Caco-2 (cell line): ENCODE data around the gene KNDC1. TPM values are rescaled to one million over a fixed set of nuclear protein-coding genes. Genes with fewer than 3 reads are reported as not detected.

Source experiments
- BruUV-seq: library from RNA; stranded (reverse); fragments of 400-500 nt; replicated peaks from 2 replicates; lab custom pipeline; 2021; lab: Mats Ljungman, UMichigan
- CTCF ChIA-PET: fragments of 300-600 bp; sonication (Branson Sonifier 250); formaldehyde crosslinking; loops from one replicate; lab custom pipeline; 2022; ENCODE audit warnings: antibody characterized with exemption; lab: Charles Lee
- POLR2A ChIA-PET: fragments of 300-600 bp; sonication (Branson Sonifier 250); formaldehyde crosslinking; loops from one replicate; lab custom pipeline; 2022; ENCODE audit warnings: antibody characterized with exemption; lab: Charles Lee
- DNase-seq, 2 experiments: peaks; one replicate each; pipeline versions ENCODE4 v3.0.0 to v3.0.0-alpha.2; 2020 to 2022
- H3K27me3 ChIP-seq: replicated peaks from 2 replicates; pipeline ENCODE4 v1.6.0; 2011; ENCODE audit warnings: low read length; ENCODE audit not compliant: control insufficient read depth, insufficient read depth
- H3K36me3 ChIP-seq: 2 replicates; pipeline ENCODE4 v1.5.1; 2011; ENCODE audit warnings: low read length; ENCODE audit not compliant: control insufficient read depth, insufficient read depth
- H3K4me1 ChIP-seq: fragments of 250-450 bp; sonication (Bioruptor Pico); 2 replicates; pipeline ENCODE4 v1.5.1; 2020; ENCODE audit warnings: mild to moderate bottlenecking
- H3K4me3 ChIP-seq: 2 replicates; pipeline ENCODE4 v1.5.1; 2011; ENCODE audit warnings: low read depth, mild to moderate bottlenecking, control low read depth, low read length
- H3K9me3 ChIP-seq: fragments of 250-450 bp; sonication (Bioruptor Pico); 2 replicates; pipeline ENCODE4 v1.5.1; 2020; ENCODE audit warnings: mild to moderate bottlenecking, moderate library complexity
- H3K27ac Mint-ChIP-seq: one replicate; pipeline ENCODE4 v1.8.0; 2022; ENCODE audit warnings: mixed read lengths; ENCODE audit not compliant: unreplicated experiment
- H3K27me3 Mint-ChIP-seq: one replicate; pipeline ENCODE4 v1.8.0; 2022; ENCODE audit warnings: mixed read lengths; ENCODE audit not compliant: insufficient read depth, unreplicated experiment
- H3K36me3 Mint-ChIP-seq: one replicate; pipeline ENCODE4 v1.8.0; 2022; ENCODE audit warnings: mild to moderate bottlenecking, mixed read lengths; ENCODE audit not compliant: insufficient read depth, unreplicated experiment
- H3K4me1 Mint-ChIP-seq: one replicate; pipeline ENCODE4 v1.8.0; 2022; ENCODE audit warnings: low read depth, mixed read lengths; ENCODE audit not compliant: unreplicated experiment
- H3K4me3 Mint-ChIP-seq: one replicate; pipeline ENCODE4 v1.8.0; 2022; ENCODE audit warnings: mild to moderate bottlenecking, moderate library complexity, mixed read lengths; ENCODE audit not compliant: unreplicated experiment
- H3K9me3 Mint-ChIP-seq: one replicate; pipeline ENCODE4 v1.8.0; 2022; ENCODE audit warnings: mixed read lengths; ENCODE audit not compliant: unreplicated experiment
- CTCF ChIP-seq, 2 experiments: fragments of 200-600 bp in 1 of 2; IDR thresholded peaks; 1 replicate in 1 of 2; 2 replicates in 1 of 2; pipeline versions ENCODE4 v1.5.1 to v1.8.0; 2011 to 2022; ENCODE audit warnings: antibody characterized with exemption in 1 of 2, control low read depth in 1 of 2, inconsistent platforms in 1 of 2, low read depth in 1 of 2, low read length in 1 of 2, mild to moderate bottlenecking in 1 of 2, moderate library complexity in 1 of 2; ENCODE audit not compliant: insufficient read depth in 1 of 2, severe bottlenecking in 1 of 2, unreplicated experiment in 1 of 2
- intact Hi-C: fragments of 100-400 bp; cut with micrococcal nuclease; formaldehyde crosslinking; loops from one replicate; pipeline ENCODE4 v1.10.0; 2022; ENCODE audit not compliant: unreplicated experiment
- total RNA-seq: library from RNA; stranded (reverse); gene quantifications from 2 replicates; pipeline ENCODE4 v1.2.3, GENCODE V29; 2022

KNDC1 gene
- total RNA-seq, 1 experiment from 2014 or later = 3.2 TPM

GRCh38 chr10:133113146-133113830 is 46.7 kb upstream of the KNDC1 start:
- no peaks in the 10 kb centered on the region for H3K36me3 Mint-ChIP-seq
- DNase-seq = no peak
- Histone ChIP-seq H3K4me1 (peaks cover 15% of the 10 kb centered on the region), H3K36me3 (no peaks in the 10 kb centered on the region), H3K27me3 (no peaks in the 10 kb centered on the region), H3K4me3 (no peak overlapping the region), H3K9me3 (peaks cover 15% of the 10 kb centered on the region)
- H3K4me1 Mint-ChIP-seq = peaks cover 7% of the 10 kb centered on the region
- BruUV-seq = no TSS peak
- TF ChIP-seq CTCF (IDR thresholded peaks at IDR 0.05; ENCODE audit: insufficient read depth in 1 of 2, low read depth in 1 of 2, low read length in 1 of 2, severe bottlenecking in 1 of 2, unreplicated experiment in 1 of 2) = no peak
- H3K9me3 Mint-ChIP-seq = peaks cover 8% of the 10 kb centered on the region
- intact Hi-C loops = no loop called here
- H3K27me3 Mint-ChIP-seq = peaks cover 5% of the 10 kb centered on the region
- H3K27ac Mint-ChIP-seq = no peak overlapping the region
- H3K4me3 Mint-ChIP-seq = no peak overlapping the region
- ChIA-PET POLR2A (no interaction called here), CTCF (interaction anchor here (0.8 kb wide), 1 partner anchor 175 kb away, joined by 3 read pairs; no protein-coding TSS in a partner anchor)

GRCh38 chr10:133113847-133114246 is 46.2 kb upstream of the KNDC1 start:
- Histone ChIP-seq H3K4me1 (peaks cover 15% of the 10 kb centered on the region), H3K4me3 (no peak overlapping the region), H3K9me3 (peaks cover 21% of the 10 kb centered on the region), H3K27me3 (no peaks in the 10 kb centered on the region), H3K36me3 (no peaks in the 10 kb centered on the region)
- Mint-ChIP-seq H3K4me3 (no peak overlapping the region), H3K4me1 (peaks cover 7% of the 10 kb centered on the region), H3K36me3 (no peaks in the 10 kb centered on the region), H3K27ac (no peak overlapping the region), H3K9me3 (peaks cover 10% of the 10 kb centered on the region), H3K27me3 (peaks cover 8% of the 10 kb centered on the region)
- no peak for DNase-seq
- POLR2A ChIA-PET = no interaction called here
- intact Hi-C loops = no loop called here
- no peak for TF ChIP-seq CTCF (IDR thresholded peaks at IDR 0.05; ENCODE audit: insufficient read depth in 1 of 2, low read depth in 1 of 2, low read length in 1 of 2, severe bottlenecking in 1 of 2, unreplicated experiment in 1 of 2)
- no TSS peak for BruUV-seq
- CTCF ChIA-PET = interaction anchor here (0.6 to 0.8 kb wide), 2 partner anchors 174 to 175 kb away, joined by 3 read pairs; no protein-coding TSS in a partner anchor

GRCh38 chr10:133114251-133114650 is 45.8 kb upstream of the KNDC1 start:
- Histone ChIP-seq H3K9me3 (peaks cover 22% of the 10 kb centered on the region), H3K4me3 (no peak overlapping the region), H3K36me3 (no peaks in the 10 kb centered on the region), H3K4me1 (peaks cover 14% of the 10 kb centered on the region), H3K27me3 (no peaks in the 10 kb centered on the region)
- POLR2A ChIA-PET = no interaction called here
- peaks cover 14% of the 10 kb centered on the region for H3K9me3 Mint-ChIP-seq
- CTCF ChIA-PET = interaction anchor here (0.6 kb wide), 1 partner anchor 174 kb away, joined by 3 read pairs; no protein-coding TSS in a partner anchor
- no TSS peak for BruUV-seq
- intact Hi-C loops = no loop called here
- no peaks in the 10 kb centered on the region for H3K36me3 Mint-ChIP-seq
- H3K4me3 Mint-ChIP-seq = no peak overlapping the region
- peaks cover 9% of the 10 kb centered on the region for H3K27me3 Mint-ChIP-seq
- no peak for DNase-seq
- H3K27ac Mint-ChIP-seq = no peak overlapping the region
- no peak for TF ChIP-seq CTCF (IDR thresholded peaks at IDR 0.05; ENCODE audit: insufficient read depth in 1 of 2, low read depth in 1 of 2, low read length in 1 of 2, severe bottlenecking in 1 of 2, unreplicated experiment in 1 of 2)
- peaks cover 7% of the 10 kb centered on the region for H3K4me1 Mint-ChIP-seq
